H1 (cell line): ENCODE measurements around the gene GPR160. TPM values are rescaled to one million over a fixed set of nuclear protein-coding genes. Genes with fewer than 3 reads are reported as not detected.
A peak's percentile ranks its signal among the peaks of the same experiment; 100 is the strongest.

Source experiments
- CTCF ChIA-PET: fragments of 300-600 bp; sonication (Branson Sonifier 250); formaldehyde crosslinking; loops from one replicate; lab custom pipeline; 2021; ENCODE audit not compliant: partially characterized antibody; lab: Charles Lee
- POLR2A ChIA-PET: fragments of 300-600 bp; sonication (Branson Sonifier 250); formaldehyde crosslinking; loops from one replicate; lab custom pipeline; 2021; ENCODE audit warnings: inconsistent platforms; ENCODE audit not compliant: partially characterized antibody; lab: Charles Lee
- DNase-seq, 2 experiments: peaks; one replicate each; pipeline versions ENCODE4 v3.0.0 to v3.0.0-alpha.2; 2010 to 2022; ENCODE audit warnings: low spot score in 2 of 2, low read depth in 1 of 2, mixed read lengths in 1 of 2
- FAIRE-seq: peaks from 2 replicates; lab custom pipeline; 2011; peaks lifted over from hg19 to GRCh38; lab: Jason Lieb, UNC
- H2AFZ ChIP-seq: 2 replicates; pipeline ENCODE4 v1.8.1; 2012; ENCODE audit warnings: low read length, inconsistent platforms
- H2AK5ac ChIP-seq: 2 replicates; pipeline ENCODE4 v1.6.1; 2013; ENCODE audit warnings: low read depth, low read length
- H2BK120ac ChIP-seq: replicated peaks from 2 replicates; pipeline ENCODE3; 2013; ENCODE audit warnings: low read depth, low read length, inconsistent platforms
- H2BK12ac ChIP-seq: 2 replicates; pipeline ENCODE4 v1.6.1; 2013; ENCODE audit warnings: low read depth, low read length
- H2BK15ac ChIP-seq: 2 replicates; pipeline ENCODE4 v1.6.1; 2013; ENCODE audit warnings: low read length
- H2BK20ac ChIP-seq: 2 replicates; pipeline ENCODE4 v1.6.1; 2013; ENCODE audit warnings: low read length
- H2BK5ac ChIP-seq: 2 replicates; pipeline ENCODE4 v1.6.1; 2013; ENCODE audit warnings: low read depth, low read length
- H3K14ac ChIP-seq: 2 replicates; pipeline ENCODE4 v1.6.1; 2013; ENCODE audit warnings: inconsistent platforms; ENCODE audit not compliant: insufficient read length
- H3K18ac ChIP-seq: 2 replicates; pipeline ENCODE4 v1.6.1; 2013; ENCODE audit warnings: low read length; ENCODE audit errors: extremely low read depth
- H3K23ac ChIP-seq: 2 replicates; pipeline ENCODE4 v1.6.1; 2013; ENCODE audit warnings: inconsistent platforms; ENCODE audit not compliant: insufficient read length
- H3K23me2 ChIP-seq: 2 replicates; pipeline ENCODE4 v1.6.1; 2013; ENCODE audit warnings: low read depth, low read length
- H3K27ac ChIP-seq: 2 replicates; pipeline ENCODE4 v1.6.1; 2011; ENCODE audit warnings: low read depth, low read length, inconsistent platforms
- H3K27me3 ChIP-seq, 4 experiments: replicated peaks in 1 of 4; 1 replicate in 1 of 4; 2 replicates in 3 of 4; pipeline versions ENCODE4 v1.6.1 to v1.8.1; 2011 to 2013; ENCODE audit warnings: low read length in 3 of 4, mild to moderate bottlenecking in 3 of 4, inconsistent platforms in 2 of 4, mixed read lengths in 2 of 4, moderate library complexity in 1 of 4; ENCODE audit not compliant: control insufficient read depth in 3 of 4, insufficient read depth in 3 of 4; ENCODE audit errors: extremely low read depth in 1 of 4
- H3K36me3 ChIP-seq, 4 experiments: 2 replicates each; pipeline versions ENCODE4 v1.6.1 to v1.8.1; 2011 to 2013; ENCODE audit warnings: mild to moderate bottlenecking in 4 of 4, low read length in 3 of 4, moderate library complexity in 2 of 4, control low read depth in 1 of 4, inconsistent platforms in 1 of 4; ENCODE audit not compliant: insufficient read depth in 4 of 4, control insufficient read depth in 2 of 4
- H3K4ac ChIP-seq: replicated peaks from 2 replicates; pipeline ENCODE3; 2013; ENCODE audit warnings: low read length, low read depth, mixed read lengths, inconsistent platforms; ENCODE audit not compliant: insufficient read length
- H3K4me1 ChIP-seq, 4 experiments: replicated peaks in 1 of 4; 1 replicate in 1 of 4; 2 replicates in 3 of 4; pipeline versions ENCODE4 v1.6.1 to v1.8.1; 2011 to 2013; ENCODE audit warnings: low read length in 3 of 4, inconsistent platforms in 2 of 4, mixed read lengths in 1 of 4; ENCODE audit not compliant: insufficient read depth in 4 of 4, control insufficient read depth in 3 of 4
- H3K4me2 ChIP-seq, 2 experiments: 2 replicates each; pipeline versions ENCODE4 v1.6.1 to v1.8.1; 2011 to 2013; ENCODE audit warnings: low read depth in 2 of 2, low read length in 2 of 2, control low read depth in 1 of 2, inconsistent platforms in 1 of 2, mild to moderate bottlenecking in 1 of 2; ENCODE audit not compliant: insufficient read depth in 1 of 2
- H3K4me3 ChIP-seq, 4 experiments: fragments of 200-600, 300-600 bp in 1 of 4; sonication (generic), shearing (Covaris generic), sonication (Bioruptor Twin) in 1 of 4; 2 replicates each; pipeline versions ENCODE4 v1.5.1 to v1.8.1; 2011 to 2016; ENCODE audit warnings: low read length in 4 of 4, low read depth in 3 of 4, control low read depth in 2 of 4, inconsistent platforms in 2 of 4, mild to moderate bottlenecking in 2 of 4, mixed read lengths in 1 of 4, moderate library complexity in 1 of 4; ENCODE audit not compliant: insufficient read depth in 2 of 4; ENCODE audit errors: extremely low read depth in 1 of 4
- H3K56ac ChIP-seq: replicated peaks from 2 replicates; pipeline ENCODE3; 2013; ENCODE audit warnings: low read depth, mild to moderate bottlenecking, mixed read lengths, low read length, inconsistent platforms; ENCODE audit not compliant: insufficient read length
- H3K79me1 ChIP-seq: 2 replicates; pipeline ENCODE4 v1.6.1; 2013; ENCODE audit warnings: low read depth, low read length, control low read depth
- H3K79me2 ChIP-seq, 2 experiments: 2 replicates each; pipeline versions ENCODE4 v1.6.1 to v1.8.1; 2012 to 2013; ENCODE audit warnings: low read length in 2 of 2, mild to moderate bottlenecking in 2 of 2, inconsistent platforms in 1 of 2; ENCODE audit not compliant: insufficient read depth in 2 of 2, control insufficient read depth in 1 of 2
- H3K9ac ChIP-seq, 4 experiments: replicated peaks in 1 of 4; 1 replicate in 1 of 4; 2 replicates in 3 of 4; pipeline versions ENCODE4 v1.6.1 to v1.8.1; 2011 to 2013; ENCODE audit warnings: low read depth in 3 of 4, low read length in 3 of 4, control low read depth in 2 of 4, mild to moderate bottlenecking in 2 of 4, moderate library complexity in 2 of 4, inconsistent platforms in 1 of 4; ENCODE audit errors: extremely low read depth in 1 of 4
- H3K9me3 ChIP-seq, 2 experiments: 2 replicates each; pipeline versions ENCODE4 v1.6.1 to v1.8.1; 2012 to 2013; ENCODE audit warnings: mild to moderate bottlenecking in 2 of 2, moderate library complexity in 2 of 2, control low read depth in 1 of 2, inconsistent platforms in 1 of 2, low read depth in 1 of 2, low read length in 1 of 2, mixed read lengths in 1 of 2; ENCODE audit not compliant: insufficient read depth in 2 of 2
- H4K20me1 ChIP-seq, 2 experiments: replicated peaks in 1 of 2; 2 replicates each; pipeline versions ENCODE3 to v1.8.1; 2011 to 2013; ENCODE audit warnings: inconsistent platforms in 2 of 2, low read length in 2 of 2, mild to moderate bottlenecking in 1 of 2; ENCODE audit not compliant: insufficient read depth in 2 of 2, control insufficient read depth in 1 of 2
- H4K5ac ChIP-seq: 2 replicates; pipeline ENCODE4 v1.6.1; 2013; ENCODE audit warnings: low read length, low read depth, mixed read lengths, inconsistent platforms; ENCODE audit not compliant: insufficient read length
- H4K8ac ChIP-seq: 2 replicates; pipeline ENCODE4 v1.8.0; 2013; ENCODE audit warnings: mild to moderate bottlenecking, moderate library complexity, low read length, inconsistent platforms; ENCODE audit not compliant: insufficient read depth; ENCODE audit errors: extremely low read depth
- H4K91ac ChIP-seq: replicated peaks from 2 replicates; pipeline ENCODE3; 2013; ENCODE audit warnings: low read length, mixed read lengths, inconsistent platforms; ENCODE audit not compliant: insufficient read length
- BRCA1 ChIP-seq: IDR thresholded peaks from 2 replicates; pipeline ENCODE4 v1.6.1; 2012; ENCODE audit warnings: low read depth, low read length, improper control_type of control experiment
- CHD2 ChIP-seq: IDR thresholded peaks from 2 replicates; pipeline ENCODE4 v1.6.1; 2012; ENCODE audit warnings: low read length, improper control_type of control experiment
- CTCF ChIP-seq, 3 experiments: IDR thresholded peaks; 1 replicate in 2 of 3; 2 replicates in 1 of 3; pipeline versions ENCODE4 v1.5.1 to v1.6.1; 2011; ENCODE audit warnings: low read length in 3 of 3, mild to moderate bottlenecking in 3 of 3, inconsistent platforms in 2 of 3, low read depth in 1 of 3, moderate library complexity in 1 of 3; ENCODE audit not compliant: insufficient read depth in 1 of 3; ENCODE audit errors: control extremely low read depth in 1 of 3
- EGR1 ChIP-seq: IDR thresholded peaks from 2 replicates; pipeline ENCODE4 v1.6.1; 2011; ENCODE audit warnings: low read depth, low read length, borderline replicate concordance
- FOSL1 ChIP-seq: IDR thresholded peaks from 2 replicates; pipeline ENCODE4 v1.6.1; 2011; ENCODE audit warnings: mild to moderate bottlenecking, low read depth, low read length, moderate library complexity; ENCODE audit not compliant: insufficient read depth
- HDAC6 ChIP-seq: IDR thresholded peaks from one replicate; pipeline ENCODE4 v1.7.1; 2012; ENCODE audit warnings: low read depth, mild to moderate bottlenecking, inconsistent platforms, low read length, moderate library complexity
- JUND ChIP-seq: IDR thresholded peaks from 2 replicates; pipeline ENCODE4 v1.6.1; 2011; ENCODE audit warnings: mild to moderate bottlenecking, improper control_type of control experiment, low read length
- RAD21 ChIP-seq, 2 experiments: IDR thresholded peaks in 1 of 2; conservative IDR thresholded peaks in 1 of 2; 2 replicates each; pipeline ENCODE4 v1.6.1; 2011; ENCODE audit warnings: low read depth in 2 of 2, low read length in 2 of 2, improper control_type of control experiment in 1 of 2, inconsistent platforms in 1 of 2, mild to moderate bottlenecking in 1 of 2, moderate library complexity in 1 of 2
- RNF2 ChIP-seq: fragments of 200-900, 300-1000 bp; sonication (generic); IDR thresholded peaks from 2 replicates; pipeline ENCODE4 v1.7.1; 2016; ENCODE audit warnings: borderline replicate concordance, low read depth, mild to moderate bottlenecking, antibody characterized with exemption, low read length; ENCODE audit not compliant: poor library complexity, severe bottlenecking; ENCODE audit errors: missing control alignments
- SP4 ChIP-seq: IDR thresholded peaks from 2 replicates; pipeline ENCODE4 v1.6.1; 2012; ENCODE audit warnings: low read length, inconsistent platforms
- YY1 ChIP-seq: IDR thresholded peaks from 2 replicates; pipeline ENCODE4 v1.6.1; 2011; ENCODE audit warnings: low read depth, mild to moderate bottlenecking, low read length
- WGBS, 2 experiments: shearing (Covaris generic) in 1 of 2; methylation state at CpG; one replicate each; pipeline versions ENCODE4 v1.1.6 to v1.1.7; 2013 to 2015; ENCODE audit warnings: low lambda C conversion rate in 2 of 2, mixed read lengths in 2 of 2, inconsistent platforms in 1 of 2, low coverage in 1 of 2, missing lambda C conversion rate in 1 of 2; ENCODE audit not compliant: insufficient replicate concordance in 2 of 2, insufficient coverage in 1 of 2, insufficient read length in 1 of 2; ENCODE audit errors: extremely low coverage in 1 of 2, missing lambda C conversion rate in 1 of 2; 5-methylcytosine and 5-hydroxymethylcytosine counted together
- polyA plus RNA-seq, 7 experiments: library from polyadenylated mRNA; depleted of rRNA in 3 of 7; stranded (reverse) in 5 of 7; unstranded in 2 of 7; fragments of >200 nt in 5 of 7; fragments of 200-250 nt in 2 of 7; gene quantifications; 1 replicate in 5 of 7; 2 replicates in 1 of 7; 4 replicates in 1 of 7; pipeline versions ENCODE4 v1.2.1 to v1.2.3, GENCODE V29; 2011 to 2013; ENCODE audit warnings: missing spikeins in 2 of 7, mixed read lengths in 2 of 7
- total RNA-seq: library from RNA; stranded (reverse); fragmentation: NEBNext Ultra II Directional; extraction: Animal tissue kit (Norgen Biotek cat#: 25700); gene quantifications from 2 replicates; pipeline ENCODE4 v1.2.1, GENCODE V29; 2021

The GPR160 gene
- total and polyA plus RNA-seq, 2 of the 8 experiments (the other 6 are each of a cell fraction or from before 2014, with no cell fraction given) = 14.3 to 16.6 TPM

GRCh38 chr3:170128977-170129431 lies 91.2 kb downstream of the GPR160 start:
- H3K36me3 ChIP-seq = peaks cover 5 to 18% (median 9%) of the 10 kb centered on the region in 4 experiments
- H3K79me1 ChIP-seq = no peaks in the 10 kb centered on the region
- FAIRE-seq (no peak), DNase-seq (no peak)
- H3K4me1 ChIP-seq = no peaks in the 10 kb centered on the region
- no peak overlapping the region for H3K56ac ChIP-seq
- H2BK15ac ChIP-seq = no peak overlapping the region
- H3K23ac ChIP-seq = no peak overlapping the region
- 0 out of 2 replicates have a peak overlapping the region, but pooled peaks have one; percentile 24 for H2BK5ac ChIP-seq
- H2AFZ ChIP-seq = no peak overlapping the region
- no peak overlapping the region; the same call in 1 of the 2 replicates for H2AK5ac ChIP-seq
- no peak overlapping the region for H3K14ac ChIP-seq
- no peak overlapping the region for H2BK12ac ChIP-seq
- H4K20me1 ChIP-seq = no peaks in the 10 kb centered on the region
- no peak overlapping the region; the same call in 1 of the 2 replicates for H4K8ac ChIP-seq
- no peak overlapping the region for H3K4me3 ChIP-seq
- H3K27me3 ChIP-seq = no peaks in the 10 kb centered on the region
- ChIA-PET POLR2A (interaction anchor here (0.6 to 1.2 kb wide), 3 partner anchors 11 to 51 kb away, joined by 3 to 4 read pairs (median 3); no protein-coding TSS in a partner anchor), CTCF (interaction anchor here (0.6 to 3.9 kb wide), 5 partner anchors 12 to 219 kb away, joined by 3 to 17 read pairs (median 5); no protein-coding TSS in a partner anchor)
- no peaks in the 10 kb centered on the region for H3K79me2 ChIP-seq
- no peak overlapping the region for H3K27ac ChIP-seq
- H4K5ac ChIP-seq = no peak overlapping the region
- H4K91ac ChIP-seq = no peak overlapping the region
- WGBS, 2 experiments = 100% methylated on average over 1 of the region's 1 CpG; no CpG with 5 or more reads in 1 of the 2 experiments
- H3K4ac ChIP-seq = no peak overlapping the region
- H3K18ac ChIP-seq = no peak overlapping the region
- H3K9ac ChIP-seq = no peak overlapping the region
- no peaks in the 10 kb centered on the region for H3K9me3 ChIP-seq
- no peak overlapping the region for H3K4me2 ChIP-seq
- H3K23me2 ChIP-seq = no peaks in the 10 kb centered on the region
- no peak overlapping the region for H2BK120ac ChIP-seq
- H2BK20ac ChIP-seq = no peak overlapping the region
- TF ChIP-seq RAD21 (IDR thresholded peaks at IDR 0.05 in 1 of 2, conservative IDR thresholded peaks at IDR 0.05 in 1 of 2; ENCODE audit: low read depth in 2 of 2, low read length in 2 of 2) (no peak), HDAC6 (no peak), JUND (no peak), CTCF (IDR thresholded peaks at IDR 0.05; ENCODE audit: control extremely low read depth in 1 of 3, insufficient read depth in 1 of 3, low read depth in 1 of 3, low read length in 3 of 3) (no peak), CHD2 (no peak), YY1 (no peak), FOSL1 (no peak), EGR1 (no peak), RNF2 (no peak), BRCA1 (no peak), SP4 (no peak)
